Forelimb muscle (tissue), 1 donor: ENCODE data around the gene TSG101. TPM values are rescaled to one million over a fixed set of nuclear protein-coding genes. Genes with fewer than 3 reads are reported as not detected.

Source experiments
- polyA plus RNA-seq: library from polyadenylated mRNA; unstranded; fragments of 120-200 nt; gene quantifications from one replicate; pipeline ENCODE4 v1.2.1, GENCODE V29; 2013; ENCODE audit not compliant: insufficient read length

TSG101 gene
- polyA plus RNA-seq, 1 donor = 101 TPM

Other genes with a start within 250 kb of the TSG101 start
- gene HPS5, start 204.8 kb downstream of the TSG101 start, polyA plus RNA-seq = 11.1 TPM
- 35.7 TPM for gene GTF2H1, start 204.4 kb downstream of the TSG101 start, polyA plus RNA-seq
- gene LDHA, start 132.4 kb downstream of the TSG101 start, polyA plus RNA-seq = 639 TPM
- not detected for gene LDHC, start 114.6 kb downstream of the TSG101 start, polyA plus RNA-seq
- gene LDHAL6A, start 71.1 kb downstream of the TSG101 start, polyA plus RNA-seq = 0.14 TPM
- gene UEVLD, start 61.8 kb upstream of the TSG101 start, polyA plus RNA-seq = 14.3 TPM
- gene MISFA, start 72.8 kb upstream of the TSG101 start, polyA plus RNA-seq = 5.9 TPM
- gene SPTY2D1, start 107.4 kb upstream of the TSG101 start, polyA plus RNA-seq = 17.1 TPM
- gene TMEM86A, start 171.8 kb upstream of the TSG101 start, polyA plus RNA-seq = 3.8 TPM
- 11.8 TPM for gene IGSF22, start 199.2 kb upstream of the TSG101 start, polyA plus RNA-seq